ENCODE measurements around the gene PROZ.

- TF ChIP-seq CTCF (optimal IDR thresholded peaks at IDR 0.05 in 1 of 3, IDR thresholded peaks at IDR 0.05 in 1 of 3, conservative IDR thresholded peaks at IDR 0.05 in 1 of 3; ENCODE audit: extremely low read depth in 1 of 3, insufficient read depth in 2 of 3, low read length in 3 of 3) (no peak), EZH2 (IDR thresholded peaks at IDR 0.05; ENCODE audit: low read length) (no peak)
Observed at GRCh38 chr13:113166266-113166665, 7.8 kb downstream of the PROZ start.
